ENCODE results near the gene PTPRK.

The PTPRK gene

GRCh38 chr6:128336436-128337095 lies 183.8 kb downstream of the PTPRK start:
- no peak for TF ChIP-seq CTCF (IDR thresholded peaks at IDR 0.05; ENCODE audit: low read depth, low read length)

GRCh38 chr6:128335963-128336362 lies 184.4 kb downstream of the PTPRK start:
- H3K4me3 ChIP-seq (ENCODE audit: low read depth, low read length), result no peak overlapping the region
- no peaks in the 10 kb centered on the region for H3K27me3 ChIP-seq
- TF ChIP-seq CTCF (IDR thresholded peaks at IDR 0.05; ENCODE audit: low read depth, low read length), result no peak
- H3K4me1 ChIP-seq, result no peaks in the 10 kb centered on the region; the same call in 1 of the 2 replicates
- no peaks in the 10 kb centered on the region for H3K36me3 ChIP-seq
- DNase-seq, result no peak
- no peaks in the 10 kb centered on the region for H3K9me3 ChIP-seq

More at GRCh38 chr6:128336436-128337095, 183.8 kb downstream of the PTPRK start:
- Histone ChIP-seq H3K4me3 (ENCODE audit: low read depth, low read length) (no peak overlapping the region), H3K4me1 (no peaks in the 10 kb centered on the region; the same call in 1 of the 2 replicates), H3K9me3 (no peaks in the 10 kb centered on the region), H3K27me3 (no peaks in the 10 kb centered on the region), H3K36me3 (no peaks in the 10 kb centered on the region)
- DNase-seq, result no peak

- H3K9me3 ChIP-seq, result no peaks in the 10 kb centered on the region
- no peak for TF ChIP-seq CTCF (IDR thresholded peaks at IDR 0.05; ENCODE audit: low read depth, low read length)
- DNase-seq, result no peak
Measured at GRCh38 chr6:128333581-128334223, 186.7 kb downstream of the PTPRK start.

GRCh38 chr6:128327890-128328289 lies 192.5 kb downstream of the PTPRK start:
- no peaks in the 10 kb centered on the region for H3K27me3 ChIP-seq
- peak; percentile 85 for TF ChIP-seq CTCF (IDR thresholded peaks at IDR 0.05; ENCODE audit: low read depth, low read length)
- DNase-seq, result peak; percentile 25
- H3K4me3 ChIP-seq (ENCODE audit: low read depth, low read length), result no peak overlapping the region
- H3K36me3 ChIP-seq, result no peaks in the 10 kb centered on the region
- H3K4me1 ChIP-seq, result no peaks in the 10 kb centered on the region; the same call in 1 of the 2 replicates
- H3K9me3 ChIP-seq, result no peaks in the 10 kb centered on the region

More at GRCh38 chr6:128333581-128334223, 186.7 kb downstream of the PTPRK start:
- no peaks in the 10 kb centered on the region; the same call in 1 of the 2 replicates for H3K4me1 ChIP-seq
- no peaks in the 10 kb centered on the region for H3K36me3 ChIP-seq
- H3K27me3 ChIP-seq, result no peaks in the 10 kb centered on the region
- no peak overlapping the region for H3K4me3 ChIP-seq (ENCODE audit: low read depth, low read length)

- no peaks in the 10 kb centered on the region for H3K36me3 ChIP-seq
- no peaks in the 10 kb centered on the region for H3K9me3 ChIP-seq
- H3K4me3 ChIP-seq (ENCODE audit: low read depth, low read length), result no peak overlapping the region
- H3K27me3 ChIP-seq, result no peaks in the 10 kb centered on the region
- DNase-seq, result no peak
- peaks cover under 1% of the 10 kb centered on the region for H3K4me1 ChIP-seq
- no peak for TF ChIP-seq CTCF (IDR thresholded peaks at IDR 0.05; ENCODE audit: low read depth, low read length)
Measured at GRCh38 chr6:128323011-128323410, 197.4 kb downstream of the PTPRK start.

GRCh38 chr6:128319946-128320345 lies 200.5 kb downstream of the PTPRK start:
- Histone ChIP-seq H3K4me3 (ENCODE audit: low read depth, low read length) (no peak overlapping the region), H3K4me1 (peaks cover 6% of the 10 kb centered on the region), H3K36me3 (no peaks in the 10 kb centered on the region), H3K9me3 (no peaks in the 10 kb centered on the region), H3K27me3 (no peaks in the 10 kb centered on the region)
- no peak for TF ChIP-seq CTCF (IDR thresholded peaks at IDR 0.05; ENCODE audit: low read depth, low read length)
- no peak for DNase-seq

Measured in BE2C (cell line).